Measurements from ENCODE around the gene GEMIN2. TPM values are rescaled to one million over a fixed set of nuclear protein-coding genes. Genes with fewer than 3 reads are reported as not detected.
"Not testable (repeated sequence)": the region's sequence is repeated elsewhere in the genome, so short reads cannot be mapped to it uniquely, and the experiment has no call there.

The GEMIN2 gene
- total RNA-seq, 1 experiment from 2014 or later: 45.6 TPM

GRCh38 chr14:39143226-39143625 lies 29.1 kb downstream of the GEMIN2 start:
- not testable (repeated sequence) for H3K9me3 ChIP-seq (replicated peaks); H3K4me1 ChIP-seq (replicated peaks); H3K4me3 ChIP-seq; H3K36me3 ChIP-seq; H3K27ac ChIP-seq; H3K27me3 ChIP-seq (replicated peaks); DNase-seq (ENCODE audit: low read depth in 1 of 2, low spot score in 2 of 2)

- Histone ChIP-seq H3K4me1 (replicated peaks) (no peaks in the 10 kb centered on the region), H3K9me3 (replicated peaks) (no peaks in the 10 kb centered on the region), H3K27me3 (replicated peaks) (no peaks in the 10 kb centered on the region), H3K27ac (no peak overlapping the region), H3K36me3 (peaks cover 9% of the 10 kb centered on the region), H3K4me3 (no peak overlapping the region)
- DNase-seq (ENCODE audit: low read depth in 1 of 2, low spot score in 2 of 2): no peak
Measured at GRCh38 chr14:39145266-39145966, 31.3 kb downstream of the GEMIN2 start.

- no peaks in the 10 kb centered on the region for H3K9me3 ChIP-seq (replicated peaks)
- no peak overlapping the region for H3K4me3 ChIP-seq
- H3K27ac ChIP-seq: no peak overlapping the region
- DNase-seq (ENCODE audit: low read depth in 1 of 2, low spot score in 2 of 2): no peak
- H3K36me3 ChIP-seq: peaks cover 39% of the 10 kb centered on the region
- H3K27me3 ChIP-seq (replicated peaks): no peaks in the 10 kb centered on the region
- H3K4me1 ChIP-seq (replicated peaks): no peaks in the 10 kb centered on the region
Measured at GRCh38 chr14:39154594-39155189, 40.6 kb downstream of the GEMIN2 start.

GRCh38 chr14:39157491-39157890 lies 43.4 kb downstream of the GEMIN2 start:
- Histone ChIP-seq H3K27ac (no peak overlapping the region), H3K9me3 (replicated peaks) (no peaks in the 10 kb centered on the region), H3K4me3 (no peak overlapping the region), H3K4me1 (replicated peaks) (no peaks in the 10 kb centered on the region), H3K36me3 (peaks cover 40% of the 10 kb centered on the region), H3K27me3 (replicated peaks) (no peaks in the 10 kb centered on the region)
- DNase-seq (ENCODE audit: low read depth in 1 of 2, low spot score in 2 of 2): no peak

GRCh38 chr14:39158222-39158858 lies 44.2 kb downstream of the GEMIN2 start:
- Histone ChIP-seq H3K4me3 (no peak overlapping the region), H3K9me3 (replicated peaks) (no peaks in the 10 kb centered on the region), H3K27ac (no peak overlapping the region), H3K36me3 (peaks cover 41% of the 10 kb centered on the region), H3K4me1 (replicated peaks) (no peaks in the 10 kb centered on the region), H3K27me3 (replicated peaks) (no peaks in the 10 kb centered on the region)
- no peak for DNase-seq (ENCODE audit: low read depth in 1 of 2, low spot score in 2 of 2)

GRCh38 chr14:39160494-39160893 lies 46.4 kb downstream of the GEMIN2 start:
- Histone ChIP-seq H3K27ac (no peak overlapping the region), H3K4me3 (no peak overlapping the region), H3K36me3 (peaks cover 31% of the 10 kb centered on the region), H3K9me3 (replicated peaks) (no peaks in the 10 kb centered on the region), H3K4me1 (replicated peaks) (no peaks in the 10 kb centered on the region), H3K27me3 (replicated peaks) (no peaks in the 10 kb centered on the region)
- DNase-seq (ENCODE audit: low read depth in 1 of 2, low spot score in 2 of 2): no peak

GRCh38 chr14:39167797-39168320 lies 53.7 kb downstream of the GEMIN2 start:
- H3K4me1 ChIP-seq (replicated peaks): peaks cover 10% of the 10 kb centered on the region
- DNase-seq (ENCODE audit: low read depth in 1 of 2, low spot score in 2 of 2); H3K27ac ChIP-seq; H3K4me3 ChIP-seq; H3K36me3 ChIP-seq; H3K9me3 ChIP-seq (replicated peaks); H3K27me3 ChIP-seq (replicated peaks): not testable (repeated sequence)

- peaks cover 10% of the 10 kb centered on the region for H3K4me1 ChIP-seq (replicated peaks)
- no peak overlapping the region for H3K4me3 ChIP-seq
- H3K9me3 ChIP-seq (replicated peaks): no peaks in the 10 kb centered on the region
Measured at GRCh38 chr14:39168591-39168990, 54.5 kb downstream of the GEMIN2 start.

GRCh38 chr14:39169541-39169900 lies 55.4 kb downstream of the GEMIN2 start:
- Histone ChIP-seq H3K9me3 (replicated peaks) (no peaks in the 10 kb centered on the region), H3K4me3 (peak overlapping the region; percentile 65), H3K27me3 (replicated peaks) (no peaks in the 10 kb centered on the region), H3K27ac (peak overlapping the region; percentile 94), H3K4me1 (replicated peaks) (peaks cover 15% of the 10 kb centered on the region), H3K36me3 (peaks cover under 1% of the 10 kb centered on the region; the same call in 1 of the 2 replicates)
- DNase-seq (ENCODE audit: low read depth in 1 of 2, low spot score in 2 of 2): no peak

More at GRCh38 chr14:39168591-39168990, 54.5 kb downstream of the GEMIN2 start:
- Histone ChIP-seq H3K27ac (no peak overlapping the region), H3K36me3 (peaks cover 3% of the 10 kb centered on the region; the same call in 1 of the 2 replicates), H3K27me3 (replicated peaks) (no peaks in the 10 kb centered on the region)
- no peak for DNase-seq (ENCODE audit: low read depth in 1 of 2, low spot score in 2 of 2)

- no peaks in the 10 kb centered on the region for H3K9me3 ChIP-seq (replicated peaks)
- H3K4me3 ChIP-seq: no peak overlapping the region
- no peaks in the 10 kb centered on the region for H3K27me3 ChIP-seq (replicated peaks)
- peaks cover 16% of the 10 kb centered on the region for H3K4me1 ChIP-seq (replicated peaks)
- peaks cover 31% of the 10 kb centered on the region for H3K36me3 ChIP-seq
- no peak for DNase-seq (ENCODE audit: low read depth in 1 of 2, low spot score in 2 of 2)
- no peak overlapping the region for H3K27ac ChIP-seq
Measured at GRCh38 chr14:39173198-39173597, 59.1 kb downstream of the GEMIN2 start.

GRCh38 chr14:39174560-39175444 lies 60.7 kb downstream of the GEMIN2 start, which contains the start of gene PNN:
PNN (plus strand) TSS chr14:39175254; CDS start chr14:39175280, 26 bp downstream.
- Histone ChIP-seq H3K36me3 (peaks cover 46% of the 10 kb centered on the region), H3K27ac (peak within 1 kb of the TSS; percentile 85), H3K4me1 (replicated peaks) (peaks cover 9% of the 10 kb centered on the region), H3K4me3 (peak within 1 kb of the TSS; percentile 76), H3K9me3 (replicated peaks) (no peaks in the 10 kb centered on the region), H3K27me3 (replicated peaks) (no peaks in the 10 kb centered on the region)
- DNase-seq (ENCODE audit: low read depth in 1 of 2, low spot score in 2 of 2): peak; percentile 97

- peak overlapping the region; percentile 76 for H3K4me3 ChIP-seq
- peaks cover 55% of the 10 kb centered on the region for H3K36me3 ChIP-seq
- H3K4me1 ChIP-seq (replicated peaks): peaks cover 9% of the 10 kb centered on the region
- H3K27me3 ChIP-seq (replicated peaks): no peaks in the 10 kb centered on the region
- peak overlapping the region; percentile 85 for H3K27ac ChIP-seq
- H3K9me3 ChIP-seq (replicated peaks): no peaks in the 10 kb centered on the region
- peak in 1 of 2 experiments; percentile 52 for DNase-seq (ENCODE audit: low read depth in 1 of 2, low spot score in 2 of 2)
Measured at GRCh38 chr14:39175445-39176262, 61.5 kb downstream of the GEMIN2 start.

Measured in SJSA1 (cell line).